ENCODE results near the gene TEX101.
A peak's percentile ranks its signal among the peaks of the same experiment; 100 is the strongest.

The TEX101 gene

DNA sequence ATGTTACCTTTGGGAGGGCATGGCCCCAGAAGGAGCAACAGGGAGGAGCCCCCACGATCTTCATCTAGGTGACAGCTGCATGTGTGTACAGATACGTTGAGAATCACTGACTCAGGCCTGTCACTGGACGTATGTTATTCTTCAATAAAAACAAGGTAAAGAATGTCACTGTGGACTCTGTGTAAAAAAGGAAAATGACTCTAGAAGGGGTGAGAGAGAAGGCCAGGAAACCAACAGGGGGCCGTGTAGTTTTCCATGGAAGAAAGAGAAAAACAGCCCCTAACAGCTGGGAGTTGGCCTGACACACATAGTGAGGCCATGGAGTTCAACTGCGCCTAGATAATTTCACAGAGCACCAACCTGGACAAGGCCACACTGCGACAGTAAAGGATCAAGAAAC lies 52.6 kb downstream of the TEX101 start:
- no peak for DNase-seq (ENCODE audit: low read depth)
- TF ChIP-seq POLR2A (IDR thresholded peaks at IDR 0.05; ENCODE audit: extremely low read depth, insufficient read length) (no peak), MYC (IDR thresholded peaks at IDR 0.05; ENCODE audit: low read depth, low read length) (no peak)
- TF ChIP-seq, protein P1, sequence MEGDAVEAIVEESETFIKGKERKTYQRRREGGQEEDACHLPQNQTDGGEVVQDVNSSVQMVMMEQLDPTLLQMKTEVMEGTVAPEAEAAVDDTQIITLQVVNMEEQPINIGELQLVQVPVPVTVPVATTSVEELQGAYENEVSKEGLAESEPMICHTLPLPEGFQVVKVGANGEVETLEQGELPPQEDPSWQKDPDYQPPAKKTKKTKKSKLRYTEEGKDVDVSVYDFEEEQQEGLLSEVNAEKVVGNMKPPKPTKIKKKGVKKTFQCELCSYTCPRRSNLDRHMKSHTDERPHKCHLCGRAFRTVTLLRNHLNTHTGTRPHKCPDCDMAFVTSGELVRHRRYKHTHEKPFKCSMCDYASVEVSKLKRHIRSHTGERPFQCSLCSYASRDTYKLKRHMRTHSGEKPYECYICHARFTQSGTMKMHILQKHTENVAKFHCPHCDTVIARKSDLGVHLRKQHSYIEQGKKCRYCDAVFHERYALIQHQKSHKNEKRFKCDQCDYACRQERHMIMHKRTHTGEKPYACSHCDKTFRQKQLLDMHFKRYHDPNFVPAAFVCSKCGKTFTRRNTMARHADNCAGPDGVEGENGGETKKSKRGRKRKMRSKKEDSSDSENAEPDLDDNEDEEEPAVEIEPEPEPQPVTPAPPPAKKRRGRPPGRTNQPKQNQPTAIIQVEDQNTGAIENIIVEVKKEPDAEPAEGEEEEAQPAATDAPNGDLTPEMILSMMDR (IDR thresholded peaks at IDR 0.05; ENCODE audit: low read depth, low read length), result no peak
- TF ChIP-seq, protein P2, sequence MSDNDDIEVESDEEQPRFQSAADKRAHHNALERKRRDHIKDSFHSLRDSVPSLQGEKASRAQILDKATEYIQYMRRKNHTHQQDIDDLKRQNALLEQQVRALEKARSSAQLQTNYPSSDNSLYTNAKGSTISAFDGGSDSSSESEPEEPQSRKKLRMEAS (IDR thresholded peaks at IDR 0.05; ENCODE audit: low read depth, low read length), result no peak
- no peak overlapping the region for H3K4me3 ChIP-seq (ENCODE audit: low read depth, low read length)

DNA sequence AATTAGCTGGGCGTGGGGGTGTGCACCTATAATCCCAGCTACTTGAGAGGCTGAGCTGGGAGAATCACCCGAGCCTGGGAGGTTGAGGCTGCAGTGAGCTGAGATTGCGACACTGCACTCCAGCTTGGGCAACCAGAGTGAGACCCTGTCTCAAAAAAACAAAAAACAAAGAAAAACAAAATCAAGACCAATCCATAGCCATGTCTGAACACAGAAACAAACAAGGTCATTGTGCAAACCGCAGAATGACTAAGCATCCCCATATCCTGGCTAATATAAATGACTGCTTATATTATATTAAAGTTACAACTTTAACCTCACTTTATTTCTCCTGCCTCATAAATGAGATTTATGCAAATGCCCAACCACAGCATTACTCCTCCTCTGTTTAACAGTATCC lies 53.0 kb downstream of the TEX101 start:
- no peak overlapping the region for H3K4me3 ChIP-seq (ENCODE audit: low read depth, low read length)
- peak; percentile 33 for DNase-seq (ENCODE audit: low read depth)
- no peak for TF ChIP-seq MYC (IDR thresholded peaks at IDR 0.05; ENCODE audit: low read depth, low read length)
- TF ChIP-seq, protein P2 (IDR thresholded peaks at IDR 0.05; ENCODE audit: low read depth, low read length), result no peak
- TF ChIP-seq, protein P1 (IDR thresholded peaks at IDR 0.05; ENCODE audit: low read depth, low read length), result no peak
- TF ChIP-seq POLR2A (IDR thresholded peaks at IDR 0.05; ENCODE audit: extremely low read depth, insufficient read length), result no peak

Data from NB4 (cell line).